Stimulated activated CD8-positive, alpha-beta memory T cell treated with anti-CD3 and anti-CD28 coated beads, Interleukin-12 subunit alpha, Interleukin-12 subunit beta, amount 100 ng/mL, for 24 hours (primary cell): ENCODE results near the gene KIF6.

Experiments used
- DNase-seq: peaks from one replicate; pipeline ENCODE4 v3.0.0-alpha.2; 2020; ENCODE audit errors: extremely low read depth

The KIF6 gene

GRCh38 chr6:39381550-39382140 is 343.6 kb downstream of the KIF6 start:
- DNase-seq = no peak

- DNase-seq = no peak
Observed at GRCh38 chr6:39380837-39381549, 344.2 kb downstream of the KIF6 start.

DNA sequence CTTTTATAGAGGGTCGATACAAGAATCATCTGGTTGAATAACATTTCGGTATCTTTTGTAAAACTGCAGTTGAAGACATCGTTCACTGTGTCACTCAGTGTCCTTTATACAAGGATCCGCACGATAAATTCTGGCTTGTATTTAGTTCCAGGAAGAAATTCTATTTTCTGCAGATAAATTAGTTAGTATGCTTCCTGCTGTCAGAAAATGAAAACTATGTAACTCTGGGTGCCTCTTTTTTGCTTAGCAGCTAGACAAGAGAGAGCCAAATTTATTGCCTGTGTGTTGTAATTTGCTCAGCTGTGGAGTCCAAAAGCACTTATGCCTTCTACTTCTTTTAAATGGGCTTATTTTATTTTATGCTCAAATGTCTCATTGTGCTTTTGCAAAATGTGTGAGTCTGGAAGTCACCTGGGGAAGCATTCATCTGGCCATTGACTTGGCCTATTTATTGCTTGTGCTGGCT is 346.2 kb downstream of the KIF6 start:
- DNase-seq = no peak

DNA sequence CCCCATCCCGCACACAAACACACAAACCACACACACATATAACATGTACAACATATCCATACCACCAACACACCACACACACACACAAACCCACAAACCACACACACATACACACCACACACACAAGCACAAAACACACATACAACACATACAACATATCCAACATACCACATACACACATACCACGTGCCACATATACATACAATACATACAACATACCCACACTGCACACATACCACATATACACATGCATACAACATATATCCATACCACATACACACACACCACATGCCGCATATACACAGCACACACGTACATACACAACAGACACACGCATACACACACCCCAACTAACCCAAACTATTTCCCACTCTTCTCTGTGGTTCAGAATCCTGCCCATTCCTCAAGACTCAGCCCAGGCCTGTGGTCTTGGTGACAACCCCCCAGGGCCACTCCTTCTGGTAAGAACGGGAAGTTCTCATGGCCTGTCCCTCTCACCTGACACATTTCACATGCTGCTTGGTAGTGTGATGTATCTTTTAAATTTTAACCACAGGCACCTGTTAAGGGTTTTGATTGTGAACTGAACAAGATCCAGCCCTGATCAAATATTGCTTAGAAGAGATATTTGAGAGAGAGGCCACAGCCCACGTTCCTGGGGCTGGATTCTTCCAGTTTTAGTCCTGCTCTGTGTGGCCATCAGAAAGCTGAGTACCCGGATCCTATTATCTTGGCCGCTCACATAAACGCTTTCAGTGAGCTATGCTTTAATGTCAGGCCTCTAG is 346.8 kb downstream of the KIF6 start:
- DNase-seq = no peak

DNA sequence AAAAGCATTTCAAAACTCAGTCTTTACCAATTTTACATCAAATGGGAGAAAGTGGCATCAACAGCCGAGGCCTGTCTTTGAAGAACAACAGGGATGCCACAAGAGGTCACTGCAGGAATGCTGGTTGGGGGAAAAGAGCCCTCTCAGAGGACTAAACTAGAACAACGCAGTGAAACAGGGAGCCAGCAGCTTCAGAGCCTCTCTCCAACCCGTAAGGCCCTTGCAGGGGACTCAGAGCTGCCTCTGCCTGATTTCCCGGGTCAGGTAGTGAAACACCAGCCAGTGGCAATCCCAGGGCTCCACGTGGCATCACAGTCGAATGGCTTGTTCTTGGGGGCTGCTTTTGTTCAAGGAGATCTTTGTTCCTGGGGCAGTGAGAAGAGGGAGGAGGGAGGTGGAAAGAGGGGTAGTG is 347.7 kb downstream of the KIF6 start:
- DNase-seq = no peak

- DNase-seq = no peak
Observed at GRCh38 chr6:39375405-39375804, 349.8 kb downstream of the KIF6 start.

DNA sequence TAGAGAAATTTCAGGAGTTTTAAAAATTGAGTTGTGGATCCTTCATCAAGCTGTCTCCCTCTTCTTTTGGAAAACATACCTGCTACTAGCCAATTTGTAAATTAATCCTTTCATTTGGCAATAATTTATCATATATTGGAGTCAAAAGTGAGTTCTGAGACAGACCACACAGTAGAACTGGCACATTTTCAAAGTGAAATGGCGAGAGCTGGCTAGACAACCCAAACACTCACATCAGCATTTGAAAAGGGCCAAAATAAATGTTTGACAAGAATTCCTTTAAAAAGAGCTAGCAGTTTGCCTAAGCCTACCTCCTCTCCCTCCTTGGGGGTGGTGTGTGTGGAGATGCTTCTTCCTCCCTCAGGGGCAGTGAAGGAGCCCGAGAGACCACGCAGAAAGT is 354.8 kb downstream of the KIF6 start:
- DNase-seq = no peak

- no peak for DNase-seq
Observed at GRCh38 chr6:39369987-39370386, 355.2 kb downstream of the KIF6 start.

DNA sequence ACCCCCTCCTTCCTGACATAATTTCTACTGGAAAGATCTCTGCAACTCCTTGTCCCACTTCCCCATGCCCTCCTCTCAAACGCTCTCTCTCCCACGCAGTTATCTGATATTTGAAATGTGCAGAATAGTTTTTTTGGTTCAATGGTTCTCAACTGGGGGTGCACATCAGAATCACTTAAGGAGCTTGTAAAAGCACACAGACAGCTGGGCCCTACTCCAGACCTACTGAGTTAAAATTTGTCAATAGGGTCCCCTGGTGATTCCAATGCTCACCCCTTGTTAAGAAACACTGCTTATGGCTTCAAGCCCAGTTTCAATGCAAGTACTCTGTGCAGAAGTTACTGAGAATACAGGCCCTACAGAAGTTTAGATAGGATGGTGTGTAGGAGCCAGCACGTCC is 357.5 kb downstream of the KIF6 start:
- DNase-seq = no peak

GRCh38 chr6:39366931-39367618 is 358.1 kb downstream of the KIF6 start:
- no peak for DNase-seq

DNA sequence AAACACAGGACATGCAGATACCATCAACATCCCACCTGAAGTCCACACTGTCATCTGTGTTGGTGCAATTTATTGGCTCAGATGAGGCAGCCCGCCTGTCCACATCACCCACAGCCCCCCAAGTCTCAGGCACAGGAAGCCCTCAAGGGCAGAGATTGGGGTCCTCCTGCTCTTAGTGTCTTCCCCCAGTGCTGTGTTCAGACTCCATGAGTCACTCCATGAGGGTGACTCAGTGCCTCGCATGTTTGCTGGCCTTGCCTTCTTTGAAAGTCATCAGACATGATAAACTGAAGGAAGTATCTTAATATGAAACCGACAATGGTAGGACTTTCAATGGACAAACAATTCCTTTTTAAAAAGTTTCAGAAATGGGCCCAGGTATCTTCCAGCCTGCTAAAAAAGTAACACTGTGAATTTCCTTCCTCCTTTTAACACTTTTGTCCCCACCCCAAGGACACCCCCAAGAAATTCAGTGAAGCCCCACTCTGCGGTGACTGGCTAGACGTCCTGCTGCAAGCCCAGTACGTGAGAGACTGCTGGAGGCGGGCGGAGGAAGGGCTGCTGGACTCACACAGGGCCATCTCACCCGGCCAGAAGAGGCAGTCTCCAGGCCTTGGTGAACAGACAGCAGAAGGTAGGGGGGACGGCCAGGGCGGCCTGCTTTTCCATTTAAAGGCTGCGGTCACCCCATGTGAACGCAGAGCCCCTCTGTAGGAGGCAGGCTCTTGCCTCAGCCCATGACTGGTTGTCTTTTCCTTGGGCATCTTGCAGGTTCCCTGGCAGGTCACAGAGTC is 359.7 kb downstream of the KIF6 start:
- no peak for DNase-seq

DNA sequence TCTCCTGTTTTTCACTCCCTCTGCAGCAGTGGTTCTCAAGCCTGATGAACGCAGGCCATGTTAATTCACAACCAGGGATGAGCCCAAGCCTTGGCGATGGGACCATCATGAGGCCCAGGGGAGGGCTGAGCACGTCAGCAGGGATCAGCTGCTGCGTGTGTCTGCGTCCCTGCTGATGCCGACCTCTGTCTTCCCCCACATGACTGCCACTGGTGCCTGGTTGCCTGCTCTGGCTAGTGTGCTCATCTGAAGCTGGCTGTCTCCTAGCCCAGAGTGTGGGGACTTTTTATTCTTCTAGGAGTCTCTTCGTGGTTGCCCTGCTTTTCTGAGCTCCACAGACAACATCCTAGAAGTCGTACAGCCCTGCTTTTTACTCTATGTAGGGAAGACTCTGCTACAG is 361.9 kb downstream of the KIF6 start:
- DNase-seq = no peak

GRCh38 chr6:39362487-39362865 is 362.7 kb downstream of the KIF6 start:
- no peak for DNase-seq

DNA sequence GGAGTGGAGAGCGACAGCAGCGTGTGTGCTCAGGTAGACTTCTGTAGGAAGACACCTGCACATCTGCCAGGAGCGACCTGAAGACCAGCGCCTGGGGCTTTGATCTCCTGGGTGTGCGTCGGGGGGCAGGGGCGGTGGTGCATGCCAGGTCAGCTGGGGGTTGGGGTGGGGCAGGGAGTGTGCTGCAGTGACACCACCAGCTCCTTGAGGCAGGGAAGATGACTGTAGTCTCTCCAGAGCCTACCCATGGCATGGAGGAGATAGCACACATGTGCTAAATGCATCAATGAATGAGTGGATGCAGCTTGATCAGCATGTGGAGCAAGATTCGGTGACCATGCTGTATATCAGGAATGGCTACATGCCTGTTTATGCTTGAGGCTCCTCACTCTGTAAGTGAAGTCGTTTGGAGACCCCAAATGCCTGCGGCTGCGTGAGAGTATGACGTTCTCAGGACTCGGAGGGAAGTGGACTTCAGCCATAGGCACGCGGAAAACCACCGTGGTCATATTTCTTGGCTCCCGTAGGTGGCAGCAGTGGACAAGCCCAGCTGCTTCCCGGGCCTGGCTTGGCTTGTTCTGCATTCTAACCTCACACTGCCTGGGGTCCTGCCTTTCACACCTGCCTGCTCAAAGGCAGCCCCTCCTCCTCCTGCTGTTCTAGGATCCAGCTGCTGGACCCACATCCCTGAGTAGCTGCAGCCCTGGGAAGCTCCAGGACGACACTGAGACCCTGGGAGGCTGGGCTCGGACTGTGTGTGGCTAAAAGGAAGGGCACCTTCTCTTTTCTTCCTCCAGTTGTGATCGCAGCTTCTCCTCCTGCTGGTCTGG is 363.3 kb downstream of the KIF6 start:
- no peak for DNase-seq

DNA sequence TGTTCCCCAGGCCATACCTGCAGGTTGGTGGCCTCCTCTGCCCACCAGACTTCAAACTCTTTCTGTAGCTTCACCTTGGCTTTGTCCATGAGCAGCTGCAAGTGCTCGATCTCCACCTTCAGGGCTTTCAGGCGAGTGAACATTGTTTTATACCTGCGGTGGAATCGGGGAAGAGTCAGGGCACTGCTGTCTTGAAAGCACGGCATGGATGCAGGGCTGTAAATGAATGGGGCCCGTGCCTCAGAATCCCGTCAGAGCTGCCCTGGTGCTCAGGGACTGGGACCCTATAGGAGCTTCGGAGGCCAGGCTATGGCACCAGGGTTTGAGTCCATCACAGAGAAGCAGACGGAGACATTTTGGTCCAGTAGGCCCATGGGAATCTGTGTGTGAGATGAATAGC is 364.8 kb downstream of the KIF6 start:
- no peak for DNase-seq

- no peak for DNase-seq
Observed at GRCh38 chr6:39357998-39358686, 367.1 kb downstream of the KIF6 start.

- DNase-seq = no peak
Observed at GRCh38 chr6:39353698-39354315, 371.4 kb downstream of the KIF6 start.

DNA sequence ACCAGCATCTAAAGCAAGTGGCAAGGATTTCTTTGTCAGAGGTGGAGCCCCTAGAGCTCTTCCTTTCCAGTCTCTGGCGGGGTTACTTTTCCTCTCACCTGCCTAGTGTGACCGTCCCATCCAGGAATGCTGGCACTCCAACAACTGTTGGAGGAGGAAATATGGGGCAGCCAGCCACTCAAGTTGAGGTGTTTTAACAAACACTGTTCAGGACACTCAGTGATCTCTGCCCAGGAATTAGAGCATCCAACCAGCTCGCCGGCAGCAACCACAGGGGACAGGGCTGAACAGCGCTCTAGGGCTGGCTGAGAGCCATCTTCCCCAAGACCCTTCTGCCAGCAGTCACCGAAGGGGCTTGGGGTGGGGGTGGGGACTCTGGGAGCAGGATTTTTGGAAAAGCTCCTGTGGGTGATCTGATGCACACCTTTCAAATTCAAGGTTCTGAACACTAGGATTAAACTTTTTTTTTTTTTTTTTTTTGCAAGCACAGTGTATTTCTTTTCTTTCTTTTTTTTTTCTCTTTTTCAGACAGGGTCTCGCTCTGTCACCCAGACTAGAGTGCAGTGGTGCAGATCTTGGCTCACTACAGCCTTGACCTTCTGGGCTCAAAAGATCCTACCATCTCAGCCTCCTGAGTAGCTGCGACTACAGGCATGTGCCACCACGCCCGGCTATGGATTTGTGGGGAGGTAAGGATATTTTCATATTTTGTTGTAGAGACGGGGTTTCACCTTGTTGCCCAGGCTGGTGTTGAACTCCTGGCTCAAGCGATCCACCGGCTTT is 374.3 kb downstream of the KIF6 start:
- DNase-seq = no peak

GRCh38 chr6:39348740-39349139 is 376.5 kb downstream of the KIF6 start:
- DNase-seq = no peak
